Hematopoietic multipotent progenitor cell treated with erythropoietin and hydrocortisone succinate and interleukin-3 and kit ligand, for 17 days (in vitro differentiated cells): ENCODE results near the gene THAP9.
"Not testable (repeated sequence)": the region's sequence is repeated elsewhere in the genome, so short reads cannot be mapped to it uniquely, and the experiment has no call there.

Experiments used
- DNase-seq: peaks from one replicate; pipeline ENCODE4 v3.0.0-alpha.2; 2015; ENCODE audit warnings: low spot score

Gene THAP9

DNA sequence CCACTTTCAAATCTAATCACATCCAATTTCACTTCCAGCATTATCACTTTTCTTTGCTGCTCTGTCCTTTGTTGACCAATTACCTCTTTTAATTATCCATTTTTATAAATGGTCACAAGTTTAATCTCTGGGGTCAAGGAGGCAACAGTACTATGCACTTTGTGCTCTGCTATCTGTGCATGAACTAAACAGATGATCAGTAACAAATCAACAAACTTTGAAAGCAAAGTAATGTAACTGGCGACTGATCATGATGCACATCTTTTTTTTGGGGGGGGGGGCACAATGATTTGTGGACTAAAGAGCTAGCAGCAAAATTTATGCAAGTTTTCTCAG, 8.1 kb upstream of the THAP9 start:
- no peak for DNase-seq

GRCh38 chr4:82893942-82894341, 6.6 kb upstream of the THAP9 start:
- no peak for DNase-seq

DNA sequence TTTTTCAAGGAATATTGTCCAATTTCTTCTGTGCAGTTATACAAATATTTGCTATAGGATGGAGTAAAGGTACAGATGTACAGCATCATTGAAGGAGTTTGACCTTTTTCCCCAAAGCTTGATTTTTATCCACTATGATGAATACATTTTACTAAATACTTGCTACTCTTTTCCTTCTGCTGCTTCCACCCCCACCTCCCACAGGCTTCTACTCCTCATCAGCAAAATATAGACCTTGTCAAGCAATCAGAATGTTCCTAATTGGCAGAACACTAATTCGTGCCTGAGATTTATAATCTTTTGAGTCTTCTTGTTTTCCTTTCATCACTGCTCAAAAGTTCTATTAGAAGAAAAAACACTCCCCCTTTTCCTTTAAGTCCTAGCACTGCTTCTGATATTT, 3.8 kb upstream of the THAP9 start:
- no peak for DNase-seq

DNA sequence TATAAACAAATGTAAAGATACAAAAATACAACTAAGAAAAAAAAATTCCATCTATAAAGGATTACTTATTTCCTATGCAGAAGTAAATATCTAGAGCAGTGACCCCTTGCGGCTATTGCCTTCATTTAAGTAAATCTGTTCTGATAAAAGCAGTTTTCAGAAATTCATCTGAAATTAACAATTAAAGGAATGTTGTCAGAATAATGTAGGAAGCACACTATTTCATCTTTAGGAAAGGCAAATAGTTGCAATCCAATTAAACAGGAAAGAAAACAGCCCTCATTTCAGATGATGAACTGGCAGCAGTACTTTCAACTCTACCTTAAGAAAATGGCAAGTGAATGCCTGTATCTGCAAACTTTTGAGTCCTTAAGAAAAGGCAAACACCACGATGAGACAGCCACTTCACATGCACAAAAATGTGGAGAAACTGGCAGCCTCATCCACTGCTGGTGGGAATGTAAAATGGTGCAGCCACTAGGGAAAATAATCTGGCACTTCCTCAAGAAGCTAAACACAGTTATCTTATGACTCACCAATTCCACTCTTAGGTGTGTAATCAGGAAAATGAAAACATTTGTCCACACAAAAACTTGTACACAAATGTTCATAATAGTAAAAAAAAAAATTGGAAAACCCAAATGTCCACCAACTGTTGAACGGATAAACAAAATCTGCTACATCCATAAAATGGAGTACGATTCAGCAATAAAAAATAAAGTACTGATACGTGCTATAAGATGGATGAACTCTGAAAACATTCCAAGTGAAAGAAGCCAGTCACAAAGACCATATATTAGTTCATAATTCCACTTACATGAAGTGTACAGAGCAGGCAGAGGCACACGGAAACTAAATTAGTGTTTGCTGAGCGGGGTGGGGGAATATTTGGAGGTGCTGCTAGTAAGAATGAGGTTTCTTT, 2.0 kb upstream of the THAP9 start:
- peak; percentile 65 for DNase-seq

DNA sequence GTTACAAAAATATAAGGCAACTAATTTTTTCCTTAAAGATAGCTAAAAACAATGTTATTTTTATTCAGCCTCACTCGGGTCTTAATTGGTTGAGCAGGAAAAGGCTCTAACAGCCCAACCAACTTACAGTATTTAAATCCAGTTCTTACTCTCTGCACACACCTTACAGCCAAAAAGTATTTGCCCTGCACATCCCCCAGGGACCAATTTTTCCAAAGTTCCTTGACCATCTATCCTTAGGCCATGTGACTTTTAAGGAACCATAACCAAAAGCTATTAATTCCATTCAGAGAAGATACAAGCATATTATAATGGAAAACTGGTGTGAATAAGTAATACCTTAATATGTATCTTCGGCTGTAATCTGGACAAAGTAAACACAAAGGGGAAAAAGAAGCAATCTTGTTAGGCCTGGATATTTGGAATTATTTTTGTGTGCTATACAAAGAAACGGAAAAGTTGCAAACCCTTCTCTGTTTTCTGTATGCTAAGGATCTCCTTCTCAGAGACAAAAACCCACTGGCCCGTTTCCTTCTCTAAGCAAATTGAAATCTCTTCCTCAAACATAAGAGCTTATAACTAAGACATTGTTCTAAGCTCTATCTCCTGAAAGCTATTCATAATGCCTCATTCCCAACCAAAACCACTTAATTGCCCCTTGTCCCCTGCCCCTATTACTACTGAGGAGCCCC, 1.0 kb upstream of the THAP9 start:
- DNase-seq, result no peak

DNA sequence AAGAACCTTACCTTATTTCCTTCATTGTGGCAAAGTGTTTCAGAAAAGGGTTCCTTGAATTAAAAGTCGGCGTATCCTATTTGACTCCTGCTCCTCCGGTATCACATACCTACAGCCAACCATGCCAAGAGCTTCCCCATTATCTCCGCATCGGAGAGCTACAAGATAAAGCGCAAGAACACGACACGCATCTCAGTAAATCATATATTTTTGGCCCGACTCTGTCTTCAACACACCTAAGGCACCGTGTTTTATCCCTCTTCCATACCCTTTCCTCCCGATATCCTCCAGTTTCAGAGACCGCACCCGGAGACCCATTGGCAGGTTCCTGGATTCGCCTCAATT, 497 bp upstream of the THAP9 start:
- no peak for DNase-seq

DNA sequence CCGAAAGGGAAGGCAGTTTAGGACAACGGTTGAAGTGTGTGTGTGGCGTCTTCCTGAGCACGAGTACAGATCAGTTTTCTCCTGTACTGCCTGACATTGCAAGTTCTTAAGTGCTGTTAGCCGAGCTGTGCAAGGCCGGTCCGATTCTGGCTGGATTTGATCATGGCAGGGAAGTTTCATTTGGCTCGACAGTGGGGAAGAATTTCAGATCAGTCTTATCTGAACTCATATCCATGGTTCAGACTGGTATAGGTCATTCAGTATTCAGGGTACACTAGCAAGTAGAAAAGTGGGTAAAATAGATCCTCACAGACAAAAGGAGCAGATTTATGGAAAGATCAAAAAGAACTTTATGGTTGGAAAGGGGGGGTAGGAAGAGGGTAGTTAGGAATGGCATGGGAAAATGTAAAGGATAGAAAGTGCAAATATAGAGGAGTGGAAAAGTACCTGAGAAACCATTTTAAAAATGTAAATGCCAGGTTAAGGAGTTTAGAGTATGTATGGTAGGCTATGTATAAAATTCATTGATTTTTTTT, 716 bp downstream of the THAP9 start:
- DNase-seq, result no peak

GRCh38 chr4:82903737-82904136, 3.2 kb downstream of the THAP9 start:
- no peak for DNase-seq

DNA sequence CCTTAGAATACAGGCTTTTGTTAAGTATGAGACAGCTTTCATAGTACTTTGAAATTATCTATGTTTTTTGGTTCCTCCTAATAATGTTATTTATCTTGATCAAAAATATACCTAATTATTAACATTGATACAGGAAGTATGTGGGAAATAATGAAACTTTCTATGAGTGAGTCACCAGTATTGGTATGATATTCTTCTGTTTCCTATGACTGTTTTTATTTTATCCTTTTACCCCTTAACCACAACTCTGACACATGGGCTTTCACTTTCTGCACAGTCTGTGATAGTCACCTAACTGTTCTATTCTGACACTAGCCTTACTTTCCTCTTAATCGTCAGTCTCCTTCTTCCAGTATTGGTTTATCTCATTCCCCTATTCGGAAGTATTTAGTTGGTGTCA, 4.7 kb downstream of the THAP9 start:
- DNase-seq, result no peak

GRCh38 chr4:82906469-82906868, 5.9 kb downstream of the THAP9 start:
- no peak for DNase-seq

DNA sequence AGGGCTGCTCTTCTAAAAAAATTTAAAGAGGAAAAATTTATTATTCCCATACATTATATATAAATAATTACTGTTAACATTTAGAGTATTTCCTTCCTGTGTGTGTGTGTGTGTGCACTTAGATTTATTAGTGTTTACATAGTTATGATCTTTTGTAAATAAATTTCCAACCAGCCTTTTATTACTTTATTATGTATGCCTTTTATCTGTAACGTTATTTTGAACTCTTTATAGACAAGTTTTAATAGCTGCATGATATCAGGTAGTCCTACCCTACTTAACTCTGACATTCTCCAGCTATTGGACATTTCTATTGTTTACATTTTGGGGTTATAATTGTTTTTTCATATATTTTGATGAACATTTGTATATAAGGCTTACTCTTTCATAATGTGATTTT, 8.8 kb downstream of the THAP9 start:
- DNase-seq, result no peak

DNA sequence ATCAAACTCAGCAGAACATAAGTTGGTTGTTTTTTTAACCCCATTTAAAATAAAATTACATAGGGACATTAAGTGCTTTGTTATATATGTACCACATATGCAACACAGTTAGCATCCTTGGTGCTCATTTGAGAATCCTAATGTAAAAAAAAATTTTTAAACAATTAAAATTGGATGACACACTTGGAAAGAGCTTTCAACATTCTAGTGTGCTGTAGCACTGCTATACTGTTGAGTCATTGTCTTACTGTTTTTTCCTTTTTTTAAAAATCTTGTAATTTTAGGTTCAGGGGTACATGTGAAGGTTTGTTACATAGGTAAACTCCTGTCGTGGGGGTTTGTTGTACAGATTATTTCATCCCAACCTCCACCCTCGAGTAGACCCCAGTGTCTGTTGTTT, 12.8 kb downstream of the THAP9 start:
- DNase-seq, result no peak

DNA sequence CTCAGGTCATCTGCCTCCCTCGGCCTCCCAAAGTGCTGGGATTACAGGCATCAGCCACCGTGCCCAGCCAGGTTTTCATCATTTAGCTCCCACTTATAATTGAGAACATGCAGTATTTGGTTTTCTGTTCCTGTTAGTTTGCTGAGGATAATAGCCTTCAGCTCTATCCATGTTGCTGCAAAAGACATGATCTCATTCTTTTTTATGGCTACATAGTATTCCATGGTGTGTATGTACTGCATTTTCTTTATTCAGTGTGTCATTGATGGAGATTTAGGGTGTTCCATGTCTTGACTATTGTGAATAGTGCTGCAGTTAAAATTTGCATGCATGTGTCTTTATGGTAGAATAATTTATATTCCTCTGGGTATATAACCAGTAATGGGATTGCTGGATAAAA, 13.4 kb downstream of the THAP9 start:
- not testable (repeated sequence) for DNase-seq

- no peak for DNase-seq
Measured at GRCh38 chr4:82918091-82918490, 17.6 kb downstream of the THAP9 start.

DNA sequence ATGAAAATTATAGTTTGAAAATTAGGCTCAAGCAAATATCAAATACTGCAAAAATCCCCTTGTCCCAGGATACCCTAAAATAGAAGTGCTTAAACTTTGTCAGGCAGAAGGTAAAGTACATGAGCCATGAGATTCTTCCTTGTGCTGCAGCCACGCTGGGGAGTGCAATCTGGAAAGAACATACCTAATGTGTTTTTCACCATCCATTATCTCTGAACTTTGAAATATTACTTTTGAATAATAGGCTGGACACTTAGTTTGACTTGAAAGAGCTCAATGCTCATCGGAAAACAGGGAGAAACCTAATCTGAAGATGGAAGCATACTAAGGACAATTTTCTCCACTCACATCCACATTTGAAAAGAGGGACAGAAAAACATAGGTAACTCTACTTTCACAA, 18.9 kb downstream of the THAP9 start:
- DNase-seq, result no peak

DNA sequence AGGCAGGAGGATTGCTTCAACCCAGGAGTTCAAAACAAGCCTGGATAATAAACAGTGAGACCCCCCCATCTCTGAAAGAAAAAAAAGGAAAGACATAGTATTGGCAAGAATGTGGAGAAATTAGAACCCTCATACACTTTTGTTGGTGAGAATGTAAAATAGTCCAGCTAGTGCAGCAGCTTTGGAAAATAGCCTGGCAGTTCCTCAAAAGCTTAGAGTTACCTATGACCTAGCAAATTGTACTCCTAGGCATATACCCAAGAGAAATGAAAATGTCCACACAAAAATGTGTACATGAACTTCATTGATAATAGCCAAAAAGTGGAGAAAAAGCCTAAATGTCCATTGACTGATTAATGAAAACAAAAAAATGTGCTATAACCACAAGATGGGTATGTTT, 21.3 kb downstream of the THAP9 start:
- no peak for DNase-seq

DNA sequence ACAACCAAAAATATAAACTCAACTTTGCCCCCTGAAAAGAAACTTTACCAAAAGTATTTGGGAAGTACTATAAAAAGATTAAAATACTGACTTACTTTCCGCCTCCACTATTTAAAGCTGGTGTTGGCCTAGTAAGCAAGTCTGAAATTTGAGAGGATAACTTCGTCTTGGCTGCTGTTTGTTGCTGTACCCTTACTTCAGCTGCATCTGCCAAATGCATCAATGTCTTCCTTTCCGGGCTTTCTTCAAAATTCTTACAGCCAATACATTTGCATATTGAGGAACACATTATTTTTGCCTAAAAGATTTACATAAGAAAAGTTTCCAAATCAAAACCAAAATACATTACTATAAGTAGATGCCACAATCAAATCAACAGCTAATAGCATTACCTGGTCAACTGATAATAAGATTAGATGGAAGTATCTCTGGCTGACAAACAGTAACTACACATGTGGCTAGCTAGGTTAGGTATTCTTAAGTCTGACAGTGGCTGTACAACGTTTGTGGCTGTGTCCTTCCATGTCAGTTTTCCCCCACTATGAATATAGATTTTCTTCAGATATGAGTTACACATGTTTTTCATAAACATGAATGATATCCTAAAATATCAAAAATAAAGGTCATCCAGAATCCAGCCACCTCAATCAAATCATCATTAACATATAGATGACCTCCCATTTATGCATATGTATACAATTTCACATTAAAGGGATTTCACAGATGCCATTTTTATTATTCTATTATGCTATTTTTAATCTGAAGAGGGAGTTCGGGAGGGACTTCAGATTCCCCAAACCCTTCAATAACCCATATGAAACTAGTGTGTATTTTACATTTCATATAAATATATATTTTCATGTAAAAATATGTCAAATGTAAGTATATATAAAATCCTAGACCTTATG, 30.6 kb downstream of the THAP9 start:
- DNase-seq, result no peak

- DNase-seq, result no peak
Measured at GRCh38 chr4:82934441-82934840, 33.9 kb downstream of the THAP9 start.

DNA sequence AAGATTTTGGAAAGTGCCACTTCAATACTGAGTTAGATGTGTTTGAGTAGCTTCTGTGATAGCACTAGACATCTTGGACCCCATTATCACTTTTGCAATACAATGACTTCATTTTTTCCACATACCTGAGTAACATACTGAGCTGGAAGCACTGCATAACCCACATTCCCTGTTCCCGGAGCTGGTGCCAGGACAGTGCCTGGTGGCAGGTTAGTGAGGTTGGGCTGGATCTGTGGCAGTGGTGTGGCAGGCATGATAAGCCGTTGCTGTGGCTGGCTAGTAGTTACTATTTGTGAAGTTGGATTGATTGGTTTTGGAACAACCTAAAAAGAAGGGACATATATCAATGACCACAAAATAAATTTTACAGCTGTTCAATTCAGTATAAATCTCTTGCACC, 38.9 kb downstream of the THAP9 start:
- DNase-seq, result no peak

DNA sequence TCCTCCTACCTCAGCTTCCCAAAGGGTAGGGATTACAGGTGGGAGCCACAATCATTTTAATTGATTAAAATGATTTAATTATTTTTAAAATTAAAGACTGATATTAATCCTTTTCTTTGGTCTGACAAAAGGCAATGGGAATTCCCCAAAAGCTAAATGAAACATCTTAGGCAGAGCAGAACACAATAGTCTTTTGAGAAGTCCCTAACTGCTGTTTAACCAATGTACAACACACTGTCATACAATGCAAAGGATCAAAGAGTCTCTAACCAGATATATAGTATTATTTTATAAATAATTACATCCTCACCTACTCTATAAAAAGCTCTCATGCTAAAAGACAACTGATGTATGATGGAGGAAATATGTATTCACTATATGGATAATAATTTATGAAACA, 47.0 kb downstream of the THAP9 start:
- DNase-seq, result no peak

DNA sequence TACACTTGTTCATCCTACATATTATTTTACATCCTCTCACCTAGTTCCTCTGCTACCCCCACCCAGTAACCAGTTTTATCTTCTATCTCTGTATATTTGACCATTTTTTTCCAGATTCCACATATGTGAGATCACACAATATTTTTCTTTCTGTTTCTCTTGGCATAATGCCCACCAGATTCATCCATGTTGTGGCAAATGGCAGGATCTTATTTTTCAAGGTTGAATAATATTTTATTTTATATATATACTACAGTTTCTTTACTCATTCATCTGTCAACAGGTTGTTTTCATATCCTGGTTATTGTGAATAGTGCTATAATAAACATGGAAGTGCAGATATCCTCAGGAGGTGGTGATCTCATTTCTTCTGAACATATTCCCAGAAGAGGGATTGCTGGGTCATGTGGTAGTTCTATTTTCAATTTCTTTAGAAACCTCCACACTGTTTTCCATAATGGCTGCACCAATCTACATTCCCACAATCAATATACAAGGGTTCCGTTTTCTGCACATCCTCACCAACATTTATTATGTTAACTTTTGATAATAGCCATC, 48.2 kb downstream of the THAP9 start:
- no peak for DNase-seq

- DNase-seq, result no peak
Measured at GRCh38 chr4:82951196-82951595, 50.7 kb downstream of the THAP9 start.
